ENCODE data around the gene PEAK1. TPM values are rescaled to one million over a fixed set of nuclear protein-coding genes. Genes with fewer than 3 reads are reported as not detected.

The PEAK1 gene
- total RNA-seq, 1 donor = 133 TPM

DNA sequence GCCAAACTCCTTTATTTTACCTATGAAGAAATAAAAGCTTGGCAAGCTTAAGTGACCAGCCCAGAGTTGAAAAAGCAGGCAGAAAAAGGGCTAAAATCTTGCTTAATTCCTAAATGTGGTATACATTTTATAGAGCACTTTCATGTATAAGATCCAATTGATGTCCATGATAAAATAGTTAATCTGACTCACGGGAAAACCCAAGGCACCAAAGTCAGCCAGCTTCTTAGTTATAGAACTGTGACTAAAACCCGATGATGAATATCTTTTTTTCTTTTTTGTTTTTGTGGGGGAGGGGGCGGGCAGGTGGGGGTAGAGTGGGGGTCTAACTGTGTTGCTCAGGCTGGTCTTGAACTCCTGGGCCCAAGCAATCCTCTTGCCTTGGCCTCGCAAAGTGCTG, 71.4 kb downstream of the PEAK1 start:
- Histone ChIP-seq H3K27me3 (ENCODE audit: insufficient read depth, low read length) (no peaks in the 10 kb centered on the region), H3K27ac (ENCODE audit: low read depth, low read length) (no peak overlapping the region), H4K20me1 (ENCODE audit: insufficient read depth, low read length) (peaks cover 49% of the 10 kb centered on the region), H3K36me3 (ENCODE audit: insufficient read depth, low read length) (peaks cover 6% of the 10 kb centered on the region), H3K4me3 (ENCODE audit: insufficient read depth, low read length) (no peak overlapping the region), H3K4me1 (ENCODE audit: insufficient read depth, low read length) (peaks cover 7% of the 10 kb centered on the region), H3K79me2 (ENCODE audit: insufficient read depth, low read length) (peaks cover 88% of the 10 kb centered on the region), H3K4me2 (ENCODE audit: insufficient read depth, low read length) (no peak overlapping the region), H3K9me3 (ENCODE audit: low read depth, low read length) (no peaks in the 10 kb centered on the region), H2AFZ (ENCODE audit: low read length) (no peak overlapping the region)
- no peak for DNase-seq (ENCODE audit: insufficient read length, low spot score, missing footprints)
- no peak for TF ChIP-seq CTCF (IDR thresholded peaks at IDR 0.05; ENCODE audit: extremely low read depth, low read depth, low read length)

- H3K79me2 ChIP-seq (ENCODE audit: insufficient read depth, low read length) = peaks cover 89% of the 10 kb centered on the region
- no peak overlapping the region for H3K4me2 ChIP-seq (ENCODE audit: insufficient read depth, low read length)
- DNase-seq (ENCODE audit: insufficient read length, low spot score, missing footprints) = no peak
These were observed 72.7 kb downstream of the PEAK1 start for GRCh38 chr15:77347197-77347596.

DNA sequence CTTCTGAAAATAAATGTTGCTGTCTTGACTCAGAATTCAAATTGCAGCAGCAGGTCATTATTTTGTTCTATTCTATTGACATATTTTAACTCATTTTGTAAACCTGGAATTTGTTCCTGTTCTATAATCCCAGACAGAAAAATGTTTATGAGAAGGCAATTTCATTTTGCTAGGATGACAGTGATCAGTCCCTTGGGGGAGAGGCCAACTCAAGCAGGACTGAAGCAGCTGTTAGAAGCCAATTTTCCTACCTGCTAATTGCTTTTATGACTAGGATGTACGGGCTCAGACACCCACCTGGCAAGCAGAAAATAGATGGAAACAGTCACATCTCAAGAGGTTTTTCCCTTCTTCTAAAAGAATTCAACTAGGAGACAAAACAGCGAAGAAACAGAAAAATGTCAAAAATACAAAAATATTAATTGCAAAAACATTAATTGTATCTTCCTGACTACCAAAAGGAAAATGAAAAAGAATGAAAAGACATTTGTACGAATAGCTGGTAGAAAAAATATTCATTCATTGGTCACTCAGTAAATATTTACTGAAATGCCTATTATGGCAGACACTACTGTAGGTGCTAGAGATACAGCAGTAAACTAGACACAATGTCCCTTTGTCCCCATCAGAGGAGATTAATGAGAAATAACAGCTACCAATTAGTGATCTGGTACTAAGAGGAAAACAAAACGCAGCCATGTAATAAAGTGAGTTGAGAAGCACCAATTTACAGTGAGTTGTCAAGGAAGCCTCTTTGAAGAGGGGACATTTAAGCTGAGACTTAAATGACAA, 73.5 kb downstream of the PEAK1 start:
- no peak overlapping the region for H3K4me2 ChIP-seq (ENCODE audit: insufficient read depth, low read length)
- no peak for TF ChIP-seq CTCF (IDR thresholded peaks at IDR 0.05; ENCODE audit: extremely low read depth, low read depth, low read length)
- no peak for DNase-seq (ENCODE audit: insufficient read length, low spot score, missing footprints)

More at GRCh38 chr15:77347197-77347596, 72.7 kb downstream of the PEAK1 start:
- H3K27ac ChIP-seq (ENCODE audit: low read depth, low read length) = no peak overlapping the region
- H4K20me1 ChIP-seq (ENCODE audit: insufficient read depth, low read length) = peaks cover 39% of the 10 kb centered on the region
- TF ChIP-seq CTCF (IDR thresholded peaks at IDR 0.05; ENCODE audit: extremely low read depth, low read depth, low read length) = no peak
- H2AFZ ChIP-seq (ENCODE audit: low read length) = no peak overlapping the region
- H3K27me3 ChIP-seq (ENCODE audit: insufficient read depth, low read length) = no peaks in the 10 kb centered on the region
- no peaks in the 10 kb centered on the region for H3K9me3 ChIP-seq (ENCODE audit: low read depth, low read length)
- H3K4me3 ChIP-seq (ENCODE audit: insufficient read depth, low read length) = no peak overlapping the region
- peaks cover 6% of the 10 kb centered on the region for H3K36me3 ChIP-seq (ENCODE audit: insufficient read depth, low read length)
- H3K4me1 ChIP-seq (ENCODE audit: insufficient read depth, low read length) = peaks cover 7% of the 10 kb centered on the region

GRCh38 chr15:77342807-77343206, 77.1 kb downstream of the PEAK1 start:
- Histone ChIP-seq H3K36me3 (ENCODE audit: insufficient read depth, low read length) (no peaks in the 10 kb centered on the region), H2AFZ (ENCODE audit: low read length) (no peak overlapping the region), H4K20me1 (ENCODE audit: insufficient read depth, low read length) (peaks cover 22% of the 10 kb centered on the region), H3K27ac (ENCODE audit: low read depth, low read length) (no peak overlapping the region), H3K79me2 (ENCODE audit: insufficient read depth, low read length) (peaks cover 87% of the 10 kb centered on the region), H3K27me3 (ENCODE audit: insufficient read depth, low read length) (no peaks in the 10 kb centered on the region), H3K4me3 (ENCODE audit: insufficient read depth, low read length) (no peak overlapping the region), H3K4me1 (ENCODE audit: insufficient read depth, low read length) (peaks cover 11% of the 10 kb centered on the region), H3K9me3 (ENCODE audit: low read depth, low read length) (no peaks in the 10 kb centered on the region), H3K4me2 (ENCODE audit: insufficient read depth, low read length) (no peak overlapping the region)
- DNase-seq (ENCODE audit: insufficient read length, low spot score, missing footprints) = no peak
- no peak for TF ChIP-seq CTCF (IDR thresholded peaks at IDR 0.05; ENCODE audit: extremely low read depth, low read depth, low read length)

More for the DNA sequence above, 73.5 kb downstream of the PEAK1 start:
- Histone ChIP-seq H3K27me3 (ENCODE audit: insufficient read depth, low read length) (no peaks in the 10 kb centered on the region), H3K36me3 (ENCODE audit: insufficient read depth, low read length) (peaks cover 2% of the 10 kb centered on the region), H3K4me1 (ENCODE audit: insufficient read depth, low read length) (peaks cover 7% of the 10 kb centered on the region), H3K79me2 (ENCODE audit: insufficient read depth, low read length) (peaks cover 88% of the 10 kb centered on the region), H3K9me3 (ENCODE audit: low read depth, low read length) (no peaks in the 10 kb centered on the region), H3K27ac (ENCODE audit: low read depth, low read length) (no peak overlapping the region), H2AFZ (ENCODE audit: low read length) (no peak overlapping the region), H3K4me3 (ENCODE audit: insufficient read depth, low read length) (no peak overlapping the region), H4K20me1 (ENCODE audit: insufficient read depth, low read length) (peaks cover 33% of the 10 kb centered on the region)

All from osteoblast (primary cell).